ENCODE data around the gene TEX264. TPM values are rescaled to one million over a fixed set of nuclear protein-coding genes. Genes with fewer than 3 reads are reported as not detected.

Gene TEX264
- total RNA-seq, 4 donors from 2014 or later = 74.3 to 135 (median 122) TPM

GRCh38 chr3:51717947-51718346 lies 46.9 kb downstream of the TEX264 start:
- WGBS, 2 donors = 90 to 92% methylated on average over 7 of the region's 7 CpGs
- Histone ChIP-seq H3K27me3 (no peaks in the 10 kb centered on the region), H3K9me3 (no peaks in the 10 kb centered on the region), H3K36me3 (no peaks in the 10 kb centered on the region), H3K4me1 (no peaks in the 10 kb centered on the region), H3K27ac (no peak overlapping the region), H3K4me3 (replicated peaks in 1 of 3) (no peak overlapping the region)
- intact Hi-C loops (cut with DNase I) = no loop called here
- no peak for DNase-seq
- TF ChIP-seq CTCF (IDR thresholded peaks at IDR 0.05) (no peak), POLR2A (IDR thresholded peaks at IDR 0.05) (no peak)

- H3K27ac ChIP-seq = no peak overlapping the region
- 35 to 44% methylated on average over 16 of the region's 16 CpGs for WGBS, 2 donors
- no peaks in the 10 kb centered on the region for H3K4me1 ChIP-seq
- H3K36me3 ChIP-seq = no peaks in the 10 kb centered on the region
- no peaks in the 10 kb centered on the region for H3K27me3 ChIP-seq
- TF ChIP-seq POLR2A (IDR thresholded peaks at IDR 0.05) (no peak), CTCF (IDR thresholded peaks at IDR 0.05) (peak in 3 of 6 experiments; percentile 38 to 51 (median 43))
- intact Hi-C loops (cut with DNase I) = no loop called here
- peak; percentile 38 to 43 for DNase-seq
- H3K4me3 ChIP-seq (replicated peaks in 1 of 3) = no peak overlapping the region
- no peaks in the 10 kb centered on the region for H3K9me3 ChIP-seq
These were observed 47.7 kb downstream of the TEX264 start for GRCh38 chr3:51718547-51719409.

GRCh38 chr3:51719410-51720025 lies 48.5 kb downstream of the TEX264 start:
- H3K27me3 ChIP-seq = no peaks in the 10 kb centered on the region
- no peaks in the 10 kb centered on the region for H3K9me3 ChIP-seq
- no peak overlapping the region for H3K4me3 ChIP-seq (replicated peaks in 1 of 3)
- no peak for DNase-seq
- WGBS, 2 donors = 79% methylated on average over 5 of the region's 5 CpGs
- no peak for TF ChIP-seq POLR2A (IDR thresholded peaks at IDR 0.05)
- no peak for TF ChIP-seq CTCF (IDR thresholded peaks at IDR 0.05)
- no peak overlapping the region for H3K27ac ChIP-seq
- no peaks in the 10 kb centered on the region for H3K36me3 ChIP-seq
- no peaks in the 10 kb centered on the region for H3K4me1 ChIP-seq
- intact Hi-C loops (cut with DNase I) = no loop called here

GRCh38 chr3:51720292-51721061 lies 49.4 kb downstream of the TEX264 start:
- no peak for DNase-seq
- no peaks in the 10 kb centered on the region for H3K9me3 ChIP-seq
- 87 to 89% methylated on average over 12 of the region's 12 CpGs for WGBS, 2 donors
- no peak for TF ChIP-seq CTCF (IDR thresholded peaks at IDR 0.05)
- H3K27ac ChIP-seq = no peak overlapping the region
- H3K4me3 ChIP-seq (replicated peaks in 1 of 3) = no peak overlapping the region
- H3K4me1 ChIP-seq = no peaks in the 10 kb centered on the region
- intact Hi-C loops (cut with DNase I) = no loop called here
- H3K36me3 ChIP-seq = no peaks in the 10 kb centered on the region
- H3K27me3 ChIP-seq = no peaks in the 10 kb centered on the region
